ENCODE results near the gene MYO5B. TPM values are rescaled to one million over a fixed set of nuclear protein-coding genes. Genes with fewer than 3 reads are reported as not detected.
"Not testable (repeated sequence)": the region's sequence is repeated elsewhere in the genome, so short reads cannot be mapped to it uniquely, and the experiment has no call there.

The MYO5B gene
- total and polyA plus RNA-seq, 8 donors, result 9.0 to 25.5 (median 12.1) TPM

- Histone ChIP-seq H3K27me3 (no peaks in the 10 kb centered on the region), H3K4me3 (no peak overlapping the region), H3K27ac (no peak overlapping the region), H3K36me3 (no peaks in the 10 kb centered on the region), H3K4me1 (no peaks in the 10 kb centered on the region), H3K9me3 (no peaks in the 10 kb centered on the region)
- intact Hi-C loops (cut with DNase I), result no loop called here
- no peak for TF ChIP-seq CTCF (IDR thresholded peaks at IDR 0.05)
- ATAC-seq (peak; percentile 86), DNase-seq (peak in 3 of 4 donors; percentile 42 to 76 (median 65))
Observed at GRCh38 chr18:49898421-49898820, 296.5 kb downstream of the MYO5B start.

- H3K4me3 ChIP-seq, result no peak overlapping the region
- no peaks in the 10 kb centered on the region for H3K4me1 ChIP-seq
- H3K27ac ChIP-seq, result no peak overlapping the region
- no peak for ATAC-seq
- H3K36me3 ChIP-seq, result no peaks in the 10 kb centered on the region
- no peaks in the 10 kb centered on the region for H3K27me3 ChIP-seq
- no peak for DNase-seq
- intact Hi-C loops (cut with DNase I), result no loop called here
- TF ChIP-seq CTCF (IDR thresholded peaks at IDR 0.05), result no peak
- H3K9me3 ChIP-seq, result no peaks in the 10 kb centered on the region
Observed at GRCh38 chr18:49894517-49895226, 300.3 kb downstream of the MYO5B start.

- intact Hi-C loops (cut with DNase I), result no loop called here
- Histone ChIP-seq H3K4me1 (no peaks in the 10 kb centered on the region), H3K36me3 (no peaks in the 10 kb centered on the region), H3K9me3 (no peaks in the 10 kb centered on the region), H3K27me3 (no peaks in the 10 kb centered on the region), H3K27ac (no peak overlapping the region), H3K4me3 (no peak overlapping the region)
- DNase-seq (no peak), ATAC-seq (no peak)
- TF ChIP-seq CTCF (IDR thresholded peaks at IDR 0.05), result no peak
Observed at GRCh38 chr18:49893036-49893435, 301.9 kb downstream of the MYO5B start.

GRCh38 chr18:49892148-49892924, 302.6 kb downstream of the MYO5B start:
- no peaks in the 10 kb centered on the region for H3K36me3 ChIP-seq
- DNase-seq, result no peak
- intact Hi-C loops (cut with DNase I), result no loop called here
- no peak for TF ChIP-seq CTCF (IDR thresholded peaks at IDR 0.05)
- H3K9me3 ChIP-seq, result no peaks in the 10 kb centered on the region
- H3K4me1 ChIP-seq, result no peaks in the 10 kb centered on the region
- ATAC-seq, result no peak
- no peak overlapping the region for H3K4me3 ChIP-seq
- H3K27ac ChIP-seq, result no peak overlapping the region
- no peaks in the 10 kb centered on the region for H3K27me3 ChIP-seq

- no peak for DNase-seq
- H3K36me3 ChIP-seq, result no peaks in the 10 kb centered on the region
- H3K27me3 ChIP-seq, result no peaks in the 10 kb centered on the region
- no peak for ATAC-seq
- no peak for TF ChIP-seq CTCF (IDR thresholded peaks at IDR 0.05)
- H3K27ac ChIP-seq, result no peak overlapping the region
- H3K4me3 ChIP-seq, result no peak overlapping the region
- no peaks in the 10 kb centered on the region for H3K9me3 ChIP-seq
- H3K4me1 ChIP-seq, result no peaks in the 10 kb centered on the region
- intact Hi-C loops (cut with DNase I), result no loop called here
Observed at GRCh38 chr18:49890041-49890440, 304.9 kb downstream of the MYO5B start.

GRCh38 chr18:49889552-49889951, 305.4 kb downstream of the MYO5B start:
- ATAC-seq; H3K36me3 ChIP-seq; DNase-seq; H3K4me3 ChIP-seq; H3K9me3 ChIP-seq; H3K27me3 ChIP-seq; H3K4me1 ChIP-seq; intact Hi-C loops (cut with DNase I); H3K27ac ChIP-seq: not testable (repeated sequence)
